Gastroesophageal sphincter (tissue), 3 donors: ENCODE data around the gene TLE7.

Experiments
- CTCF ChIP-seq, 4 experiments: fragments of 200-600 bp in 2 of 4; fragments of 450-650 bp in 2 of 4; sonication (generic) in 1 of 4; IDR thresholded peaks; one replicate each; pipeline ENCODE4 v1.5.1; 2017 to 2019; ENCODE audit warnings: antibody characterized with exemption in 4 of 4, mild to moderate bottlenecking in 2 of 4, moderate library complexity in 2 of 4
- POLR2A ChIP-seq, 2 donors: fragments of 450-650 bp; IDR thresholded peaks; one replicate each; pipeline ENCODE4 v1.6.1; 2017; ENCODE audit warnings: antibody characterized with exemption in 2 of 2, mild to moderate bottlenecking in 2 of 2, moderate library complexity in 1 of 2

- TF ChIP-seq POLR2A (IDR thresholded peaks at IDR 0.05) = no peak
- peak in 1 of 4 experiments; percentile 47 for TF ChIP-seq CTCF (IDR thresholded peaks at IDR 0.05)
Observed at GRCh38 chr16:71441348-71442050, 355 bp downstream of the TLE7 start.
